ENCODE results near the gene SLC49A4. TPM values are rescaled to one million over a fixed set of nuclear protein-coding genes. Genes with fewer than 3 reads are reported as not detected.

SLC49A4 gene
- total and polyA plus RNA-seq, 2 of the 8 experiments (the other 6 are each of a cell fraction or from before 2014, with no cell fraction given): 9.5 to 10.2 TPM

DNA sequence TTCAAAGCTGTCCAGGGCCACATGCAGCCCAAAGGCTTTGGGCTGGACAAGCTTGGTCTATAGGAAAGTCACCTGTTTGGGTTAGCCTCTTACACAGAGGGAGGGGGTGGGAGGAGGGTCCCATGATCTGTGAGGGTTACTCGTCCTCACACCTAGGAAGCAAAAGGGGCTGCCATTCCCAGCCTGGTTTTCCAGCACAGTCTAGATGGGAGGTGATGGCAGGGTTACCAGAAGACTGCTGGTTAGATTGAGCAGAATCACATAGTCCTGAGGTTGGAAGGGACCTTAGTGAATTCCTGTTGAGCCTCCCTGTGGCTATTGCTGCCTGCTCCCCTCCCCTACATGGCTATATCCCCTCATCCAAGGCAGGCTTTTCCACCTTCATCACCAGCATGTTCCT, 130.9 kb downstream of the SLC49A4 start:
- Histone ChIP-seq H2AFZ (ENCODE audit: low read length) (no peak overlapping the region), H3K18ac (ENCODE audit: extremely low read depth, low read length) (no peak overlapping the region), H2BK20ac (ENCODE audit: low read length) (no peak overlapping the region), H2BK5ac (ENCODE audit: low read depth, low read length) (no peak overlapping the region), H4K5ac (ENCODE audit: insufficient read length, low read depth, low read length) (no peak overlapping the region), H3K79me2 (ENCODE audit: control insufficient read depth in 1 of 2, insufficient read depth in 2 of 2, low read length in 2 of 2) (no peaks in the 10 kb centered on the region), H4K8ac (ENCODE audit: extremely low read depth, insufficient read depth, low read length) (no peak overlapping the region), H2BK12ac (ENCODE audit: low read depth, low read length) (no peak overlapping the region), H3K27ac (ENCODE audit: low read depth, low read length) (no peak overlapping the region), H4K20me1 (replicated peaks in 1 of 2; ENCODE audit: control insufficient read depth in 1 of 2, insufficient read depth in 2 of 2, low read length in 2 of 2) (no peaks in the 10 kb centered on the region), H3K9ac (replicated peaks in 1 of 4; ENCODE audit: extremely low read depth in 1 of 4, low read depth in 3 of 4, low read length in 3 of 4) (no peak overlapping the region), H2BK15ac (ENCODE audit: low read length) (no peak overlapping the region), H3K9me3 (ENCODE audit: insufficient read depth in 2 of 2, low read depth in 1 of 2, low read length in 1 of 2) (no peaks in the 10 kb centered on the region), H3K23me2 (ENCODE audit: low read depth, low read length) (peaks cover 6% of the 10 kb centered on the region; the same call in 1 of the 2 replicates), H2AK5ac (ENCODE audit: low read depth, low read length) (no peak overlapping the region), H3K79me1 (ENCODE audit: low read depth, low read length) (no peaks in the 10 kb centered on the region; the same call in 1 of the 2 replicates), H3K4ac (replicated peaks; ENCODE audit: insufficient read length, low read depth, low read length) (no peak overlapping the region), H3K4me3 (ENCODE audit: extremely low read depth in 1 of 4, insufficient read depth in 2 of 4, low read depth in 3 of 4, low read length in 4 of 4) (no peak overlapping the region), H2BK120ac (replicated peaks; ENCODE audit: low read depth, low read length) (no peak overlapping the region), H4K91ac (replicated peaks; ENCODE audit: insufficient read length, low read length) (no peak overlapping the region), H3K36me3 (ENCODE audit: control insufficient read depth in 2 of 4, insufficient read depth in 4 of 4, low read length in 3 of 4) (no peaks in the 10 kb centered on the region), H3K14ac (ENCODE audit: insufficient read length) (no peak overlapping the region), H3K56ac (replicated peaks; ENCODE audit: insufficient read length, low read depth, low read length) (no peak overlapping the region), H3K4me1 (replicated peaks in 1 of 4; ENCODE audit: control insufficient read depth in 3 of 4, insufficient read depth in 4 of 4, low read length in 3 of 4) (peaks cover 0 to 3% (median 2%) of the 10 kb centered on the region in 4 experiments; a peak in 4 of 7 replicates), H3K27me3 (replicated peaks in 1 of 4; ENCODE audit: control insufficient read depth in 3 of 4, extremely low read depth in 1 of 4, insufficient read depth in 3 of 4, low read length in 3 of 4) (peaks cover 0 to 24% (median 17%) of the 10 kb centered on the region in 4 experiments; a peak in 5 of 7 replicates), H3K4me2 (ENCODE audit: insufficient read depth in 1 of 2, low read depth in 2 of 2, low read length in 2 of 2) (no peak overlapping the region), H3K23ac (ENCODE audit: insufficient read length) (no peak overlapping the region)
- DNase-seq (ENCODE audit: low read depth in 1 of 2, low spot score in 2 of 2) (no peak), FAIRE-seq (no peak)
- 75% methylated on average over 1 of the region's 1 CpG; no CpG with 5 or more reads in 1 of the 2 experiments for WGBS, 2 experiments (ENCODE audit: extremely low coverage in 1 of 2, insufficient coverage in 1 of 2, insufficient read length in 1 of 2, insufficient replicate concordance in 2 of 2, low coverage in 1 of 2, low lambda C conversion rate in 2 of 2, missing lambda C conversion rate in 1 of 2)
- CTCF ChIA-PET (ENCODE audit: partially characterized antibody): interaction anchor here (0.6 to 6.4 kb wide), 5 partner anchors 16 to 350 kb away, joined by 3 to 57 read pairs (median 3); no protein-coding TSS in a partner anchor
- POLR2A ChIA-PET (ENCODE audit: partially characterized antibody): no interaction called here
- TF ChIP-seq RFX5 (IDR thresholded peaks at IDR 0.05; ENCODE audit: borderline replicate concordance, low read depth, low read length): no peak
- TF ChIP-seq SIRT6 (IDR thresholded peaks at IDR 0.05; ENCODE audit: low read length): no peak
- no peak for TF ChIP-seq SUZ12 (IDR thresholded peaks at IDR 0.05; ENCODE audit: low read length)
- TF ChIP-seq BRCA1 (IDR thresholded peaks at IDR 0.05; ENCODE audit: low read depth, low read length): no peak
- no peak for TF ChIP-seq TBP (IDR thresholded peaks at IDR 0.05; ENCODE audit: low read depth, low read length)
- TF ChIP-seq RBBP5 (IDR thresholded peaks at IDR 0.05; ENCODE audit: borderline replicate concordance, low read depth, low read length): no peak
- no peak for TF ChIP-seq NRF1 (IDR thresholded peaks at IDR 0.05; ENCODE audit: low read depth, low read length)
- no peak for TF ChIP-seq EP300 (IDR thresholded peaks at IDR 0.05; ENCODE audit: borderline replicate concordance in 1 of 2, low read depth in 2 of 2, low read length in 2 of 2)
- TF ChIP-seq, protein P1, sequence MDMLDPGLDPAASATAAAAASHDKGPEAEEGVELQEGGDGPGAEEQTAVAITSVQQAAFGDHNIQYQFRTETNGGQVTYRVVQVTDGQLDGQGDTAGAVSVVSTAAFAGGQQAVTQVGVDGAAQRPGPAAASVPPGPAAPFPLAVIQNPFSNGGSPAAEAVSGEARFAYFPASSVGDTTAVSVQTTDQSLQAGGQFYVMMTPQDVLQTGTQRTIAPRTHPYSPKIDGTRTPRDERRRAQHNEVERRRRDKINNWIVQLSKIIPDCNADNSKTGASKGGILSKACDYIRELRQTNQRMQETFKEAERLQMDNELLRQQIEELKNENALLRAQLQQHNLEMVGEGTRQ (IDR thresholded peaks at IDR 0.05; ENCODE audit: low read length): no peak
- TF ChIP-seq CEBPB (IDR thresholded peaks at IDR 0.05; ENCODE audit: low read depth, low read length): no peak

All from H1 (cell line).